Astrocyte (in vitro differentiated cells and primary cell): Measurements from ENCODE around the gene SLC25A15. TPM values are rescaled to one million over a fixed set of nuclear protein-coding genes. Genes with fewer than 3 reads are reported as not detected.

ENCODE experiments used
- DNase-seq: peaks from one replicate; pipeline ENCODE4 v3.0.0-alpha.2; 2010; ENCODE audit warnings: low read depth
- FAIRE-seq: peaks from 2 replicates; lab custom pipeline; 2011; peaks lifted over from hg19 to GRCh38; lab: Jason Lieb, UNC
- H2AFZ ChIP-seq: 2 replicates; pipeline ENCODE4 v1.6.0; 2012; ENCODE audit warnings: low read depth, low read length, inconsistent platforms
- H3K27ac ChIP-seq: 2 replicates; pipeline ENCODE4 v1.5.1; 2011; ENCODE audit warnings: low read depth, low read length, inconsistent platforms
- H3K27me3 ChIP-seq: 2 replicates; pipeline ENCODE4 v1.6.0; 2011; ENCODE audit warnings: low read length, inconsistent platforms; ENCODE audit not compliant: insufficient read depth
- H3K36me3 ChIP-seq: 2 replicates; pipeline ENCODE4 v1.5.1; 2011; ENCODE audit warnings: low read length, inconsistent platforms; ENCODE audit not compliant: insufficient read depth
- H3K4me1 ChIP-seq: 2 replicates; pipeline ENCODE4 v1.5.1; 2011; ENCODE audit warnings: low read length, inconsistent platforms; ENCODE audit not compliant: insufficient read depth
- H3K4me2 ChIP-seq: 2 replicates; pipeline ENCODE4 v1.6.0; 2012; ENCODE audit warnings: low read length, inconsistent platforms
- H3K4me3 ChIP-seq: 2 replicates; pipeline ENCODE4 v1.5.1; 2011; ENCODE audit warnings: low read depth, mild to moderate bottlenecking, low read length, inconsistent platforms; ENCODE audit not compliant: insufficient read depth
- H3K79me2 ChIP-seq: 2 replicates; pipeline ENCODE4 v1.6.0; 2012; ENCODE audit warnings: mild to moderate bottlenecking, low read length, inconsistent platforms; ENCODE audit not compliant: insufficient read depth
- H3K9ac ChIP-seq: 2 replicates; pipeline ENCODE4 v1.6.0; 2012; ENCODE audit warnings: mild to moderate bottlenecking, low read length, inconsistent platforms
- H3K9me3 ChIP-seq: 2 replicates; pipeline ENCODE4 v1.5.1; 2012; ENCODE audit warnings: low read depth, mild to moderate bottlenecking, low read length, inconsistent platforms; ENCODE audit not compliant: insufficient read depth
- H4K20me1 ChIP-seq: 2 replicates; pipeline ENCODE4 v1.6.0; 2012; ENCODE audit warnings: low read length, inconsistent platforms; ENCODE audit not compliant: insufficient read depth
- H3K27ac Mint-ChIP-seq: one replicate; pipeline ENCODE4 v1.8.0; 2021; ENCODE audit warnings: mild to moderate bottlenecking, mixed read lengths; ENCODE audit not compliant: unreplicated experiment
- H3K27me3 Mint-ChIP-seq: one replicate; pipeline ENCODE4 v1.8.0; 2021; ENCODE audit warnings: low read depth, mixed read lengths; ENCODE audit not compliant: unreplicated experiment
- H3K36me3 Mint-ChIP-seq: one replicate; pipeline ENCODE4 v1.8.0; 2021; ENCODE audit warnings: low read depth, mixed read lengths; ENCODE audit not compliant: unreplicated experiment
- H3K4me1 Mint-ChIP-seq: one replicate; pipeline ENCODE4 v1.8.0; 2021; ENCODE audit warnings: low read depth, mixed read lengths; ENCODE audit not compliant: unreplicated experiment
- H3K4me3 Mint-ChIP-seq: one replicate; pipeline ENCODE4 v1.8.0; 2021; ENCODE audit warnings: mild to moderate bottlenecking, moderate library complexity, mixed read lengths; ENCODE audit not compliant: unreplicated experiment
- H3K9me3 Mint-ChIP-seq: one replicate; pipeline ENCODE4 v1.8.0; 2021; ENCODE audit warnings: mild to moderate bottlenecking, mixed read lengths; ENCODE audit not compliant: unreplicated experiment
- CTCF ChIP-seq: IDR thresholded peaks from 2 replicates; pipeline ENCODE4 v1.5.1; 2011; ENCODE audit warnings: low read depth, mild to moderate bottlenecking, inconsistent platforms, low read length, moderate library complexity; ENCODE audit not compliant: insufficient read depth
- EZH2 ChIP-seq: IDR thresholded peaks from 2 replicates; pipeline ENCODE4 v1.6.1; 2012; ENCODE audit warnings: mild to moderate bottlenecking, low read length, inconsistent platforms; ENCODE audit not compliant: insufficient read depth
- total RNA-seq: library from RNA; stranded (reverse); gene quantifications from 2 replicates; pipeline ENCODE4 v1.2.1, GENCODE V29; 2021

The SLC25A15 gene
- total RNA-seq, 1 donor from 2014 or later: 11.7 TPM

- Histone ChIP-seq H3K36me3 (peaks cover 27% of the 10 kb centered on the region), H3K27ac (no peak overlapping the region), H3K9me3 (no peaks in the 10 kb centered on the region), H4K20me1 (no peaks in the 10 kb centered on the region), H3K4me3 (no peak overlapping the region), H3K79me2 (no peaks in the 10 kb centered on the region), H3K4me2 (no peak overlapping the region), H2AFZ (no peak overlapping the region), H3K27me3 (no peaks in the 10 kb centered on the region), H3K9ac (no peak overlapping the region), H3K4me1 (no peaks in the 10 kb centered on the region)
- Mint-ChIP-seq H3K36me3 (peaks cover 23% of the 10 kb centered on the region), H3K27me3 (no peaks in the 10 kb centered on the region), H3K4me3 (no peak overlapping the region), H3K9me3 (no peaks in the 10 kb centered on the region), H3K4me1 (no peaks in the 10 kb centered on the region), H3K27ac (no peak overlapping the region)
- FAIRE-seq (no peak), DNase-seq (no peak)
- TF ChIP-seq EZH2: no peak
- TF ChIP-seq CTCF: no peak
Observed at GRCh38 chr13:40803316-40803715, 13.9 kb downstream of the SLC25A15 start.

GRCh38 chr13:40806241-40806640 is 16.8 kb downstream of the SLC25A15 start:
- DNase-seq (no peak), FAIRE-seq (no peak)
- H4K20me1 ChIP-seq: no peaks in the 10 kb centered on the region
- Mint-ChIP-seq H3K27ac (no peak overlapping the region), H3K36me3 (peaks cover 19% of the 10 kb centered on the region), H3K4me3 (no peak overlapping the region), H3K27me3 (no peaks in the 10 kb centered on the region), H3K9me3 (no peaks in the 10 kb centered on the region), H3K4me1 (no peaks in the 10 kb centered on the region)
- no peak overlapping the region for H3K4me3 ChIP-seq
- no peaks in the 10 kb centered on the region for H3K27me3 ChIP-seq
- no peak overlapping the region for H3K27ac ChIP-seq
- H3K4me2 ChIP-seq: no peak overlapping the region
- no peaks in the 10 kb centered on the region for H3K9me3 ChIP-seq
- TF ChIP-seq EZH2: no peak
- no peak for TF ChIP-seq CTCF
- H3K9ac ChIP-seq: no peak overlapping the region
- no peaks in the 10 kb centered on the region for H3K79me2 ChIP-seq
- no peaks in the 10 kb centered on the region for H3K4me1 ChIP-seq
- no peak overlapping the region for H2AFZ ChIP-seq
- peaks cover 27% of the 10 kb centered on the region for H3K36me3 ChIP-seq

- Histone ChIP-seq H4K20me1 (no peaks in the 10 kb centered on the region), H3K4me1 (no peaks in the 10 kb centered on the region), H3K27me3 (no peaks in the 10 kb centered on the region), H3K27ac (no peak overlapping the region), H3K79me2 (no peaks in the 10 kb centered on the region), H3K36me3 (peaks cover 17% of the 10 kb centered on the region), H3K4me3 (no peak overlapping the region), H3K9me3 (no peaks in the 10 kb centered on the region), H3K4me2 (no peak overlapping the region), H2AFZ (no peak overlapping the region), H3K9ac (no peak overlapping the region)
- FAIRE-seq (no peak), DNase-seq (no peak)
- no peak overlapping the region for H3K4me3 Mint-ChIP-seq
- H3K9me3 Mint-ChIP-seq: peaks cover 2% of the 10 kb centered on the region
- peaks cover 27% of the 10 kb centered on the region for H3K36me3 Mint-ChIP-seq
- no peaks in the 10 kb centered on the region for H3K27me3 Mint-ChIP-seq
- no peak for TF ChIP-seq CTCF
- no peak for TF ChIP-seq EZH2
- no peaks in the 10 kb centered on the region for H3K4me1 Mint-ChIP-seq
- H3K27ac Mint-ChIP-seq: no peak overlapping the region
Observed at GRCh38 chr13:40809471-40809870, 20.1 kb downstream of the SLC25A15 start.
